CD4-positive, CD25-positive, alpha-beta regulatory T cell (primary cell): Measurements from ENCODE around the gene SCML2. TPM values are rescaled to one million over a fixed set of nuclear protein-coding genes. Genes with fewer than 3 reads are reported as not detected.

Experiments used
- ATAC-seq, 2 donors: fragments of 150-1000 bp; cut with Tn5 transposase; one replicate each; pipeline ENCODE4 v1.10.0; 2021; ENCODE audit warnings: low read depth in 2 of 2, moderate number of reproducible peaks in 2 of 2, moderate library complexity in 1 of 2
- DNase-seq, 3 donors: peaks; one replicate each; pipeline versions ENCODE4 v3.0.0 to v3.0.0-alpha.2; 2012 to 2022; ENCODE audit warnings: mixed read lengths in 1 of 3
- H3K27ac ChIP-seq: one replicate; pipeline ENCODE4 v1.7.0; 2013; ENCODE audit warnings: mild to moderate bottlenecking, low read length; ENCODE audit not compliant: insufficient read depth, poor library complexity, severe bottlenecking
- H3K27me3 ChIP-seq: one replicate; pipeline ENCODE4 v1.7.0; 2013; ENCODE audit warnings: low read length; ENCODE audit not compliant: control insufficient read depth, insufficient read depth
- H3K36me3 ChIP-seq: one replicate; pipeline ENCODE4 v1.7.0; 2013; ENCODE audit warnings: mild to moderate bottlenecking, low read length, moderate library complexity; ENCODE audit not compliant: control insufficient read depth, insufficient read depth
- H3K4me1 ChIP-seq: 2 replicates; pipeline ENCODE4 v1.7.0; 2013; ENCODE audit warnings: mild to moderate bottlenecking, low read length; ENCODE audit not compliant: insufficient read depth, control insufficient read depth, poor library complexity, severe bottlenecking
- H3K4me3 ChIP-seq: one replicate; pipeline ENCODE4 v1.7.0; 2013; ENCODE audit warnings: low read depth, mild to moderate bottlenecking, low read length, moderate library complexity
- H3K9me3 ChIP-seq, 2 experiments: 1 replicate in 1 of 2; 2 replicates in 1 of 2; pipeline ENCODE4 v1.7.0; 2013; ENCODE audit warnings: low read length in 2 of 2, mild to moderate bottlenecking in 1 of 2, moderate library complexity in 1 of 2; ENCODE audit not compliant: control insufficient read depth in 2 of 2
- H3K27ac Mint-ChIP-seq, 3 donors: one replicate each; pipeline ENCODE4 v1.8.0; 2020 to 2022; ENCODE audit warnings: mild to moderate bottlenecking in 3 of 3, mixed read lengths in 3 of 3, moderate library complexity in 2 of 3
- H3K27me3 Mint-ChIP-seq: one replicate; pipeline ENCODE4 v1.8.0; 2022; ENCODE audit warnings: mild to moderate bottlenecking, mixed read lengths
- H3K36me3 Mint-ChIP-seq: one replicate; pipeline ENCODE4 v1.8.0; 2020; ENCODE audit warnings: mixed read lengths
- H3K4me1 Mint-ChIP-seq, 4 donors: one replicate each; pipeline ENCODE4 v1.8.0; 2020 to 2022; ENCODE audit warnings: mixed read lengths in 4 of 4, mild to moderate bottlenecking in 1 of 4
- H3K4me3 Mint-ChIP-seq, 4 donors: one replicate each; pipeline ENCODE4 v1.8.0; 2020 to 2022; ENCODE audit warnings: mild to moderate bottlenecking in 4 of 4, mixed read lengths in 4 of 4, moderate library complexity in 3 of 4
- H3K9me3 Mint-ChIP-seq, 7 donors: one replicate each; pipeline ENCODE4 v1.8.0; 2020 to 2022; ENCODE audit warnings: mixed read lengths in 7 of 7, mild to moderate bottlenecking in 3 of 7, moderate library complexity in 2 of 7
- polyA plus RNA-seq, 4 donors: library from polyadenylated mRNA; unstranded; fragments of 300-500 nt; fragmentation: Illumina TruSeq; gene quantifications; one replicate each; pipeline ENCODE4 v1.2.3, GENCODE V29; 2021
- total RNA-seq: library from RNA; stranded (reverse); gene quantifications from one replicate; pipeline ENCODE4 v1.2.3, GENCODE V29; 2022

Gene SCML2
- total and polyA plus RNA-seq, 5 donors from 2014 or later: 0.19 to 0.73 (median 0.30) TPM; not detected in 1

DNA sequence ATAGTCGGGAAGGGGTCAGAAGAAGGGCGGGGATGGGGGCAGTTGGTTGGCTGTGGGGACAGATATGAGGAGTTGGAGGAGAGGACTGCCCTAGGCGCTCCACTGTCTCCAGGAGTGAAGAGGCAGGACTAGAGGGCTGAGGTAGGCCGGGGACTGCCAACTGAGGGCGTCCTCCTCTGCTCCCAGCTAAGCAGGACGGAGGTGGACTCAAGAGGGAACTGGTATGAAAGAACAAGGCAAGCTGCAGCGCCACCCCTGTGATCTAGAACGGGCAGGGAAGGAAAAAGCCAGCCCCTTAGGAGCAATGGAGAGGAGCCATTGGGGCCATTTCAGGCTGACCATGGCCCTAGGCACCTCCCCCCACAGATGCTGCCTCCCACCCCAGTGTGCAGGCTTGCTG, 147.8 kb downstream of the SCML2 start:
- no peaks in the 10 kb centered on the region for H3K27me3 Mint-ChIP-seq
- no peak overlapping the region for H3K27ac Mint-ChIP-seq
- DNase-seq: no peak
- Histone ChIP-seq H3K36me3 (no peaks in the 10 kb centered on the region), H3K4me3 (no peak overlapping the region), H3K9me3 (no peaks in the 10 kb centered on the region), H3K27me3 (no peaks in the 10 kb centered on the region), H3K27ac (no peak overlapping the region), H3K4me1 (no peaks in the 10 kb centered on the region)
- H3K4me3 Mint-ChIP-seq: no peak overlapping the region
- no peaks in the 10 kb centered on the region for H3K36me3 Mint-ChIP-seq
- H3K4me1 Mint-ChIP-seq: no peaks in the 10 kb centered on the region
- H3K9me3 Mint-ChIP-seq: peaks cover 0 to 2% (median 0%) of the 10 kb centered on the region in 7 donors
- no peak for ATAC-seq

DNA sequence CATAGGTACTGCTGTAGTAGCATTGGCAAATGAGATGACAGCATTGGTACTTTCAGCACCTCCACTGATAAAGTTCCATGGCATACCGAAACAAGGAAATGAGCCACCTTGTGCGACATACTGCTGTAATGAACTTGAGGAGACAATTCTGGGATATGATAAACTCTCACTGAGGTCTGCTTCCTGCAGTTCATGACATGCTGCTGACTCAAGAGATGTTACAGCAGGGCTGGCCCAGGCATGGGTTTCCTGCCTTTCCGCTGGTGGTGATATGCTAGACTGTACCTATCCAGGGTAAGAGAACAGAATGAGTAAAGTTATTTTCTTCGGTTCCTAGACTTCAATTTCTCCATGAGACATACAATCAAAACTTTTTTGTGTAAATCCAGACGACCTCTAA, 150.9 kb downstream of the SCML2 start:
- DNase-seq (no peak), ATAC-seq (no peak)
- Mint-ChIP-seq H3K4me3 (no peak overlapping the region), H3K9me3 (peaks cover 0 to 2% (median 0%) of the 10 kb centered on the region in 7 donors), H3K27me3 (no peaks in the 10 kb centered on the region), H3K4me1 (no peaks in the 10 kb centered on the region), H3K27ac (no peak overlapping the region), H3K36me3 (no peaks in the 10 kb centered on the region)
- Histone ChIP-seq H3K27me3 (no peaks in the 10 kb centered on the region), H3K4me3 (no peak overlapping the region), H3K9me3 (no peaks in the 10 kb centered on the region), H3K27ac (no peak overlapping the region), H3K36me3 (no peaks in the 10 kb centered on the region), H3K4me1 (no peaks in the 10 kb centered on the region)

DNA sequence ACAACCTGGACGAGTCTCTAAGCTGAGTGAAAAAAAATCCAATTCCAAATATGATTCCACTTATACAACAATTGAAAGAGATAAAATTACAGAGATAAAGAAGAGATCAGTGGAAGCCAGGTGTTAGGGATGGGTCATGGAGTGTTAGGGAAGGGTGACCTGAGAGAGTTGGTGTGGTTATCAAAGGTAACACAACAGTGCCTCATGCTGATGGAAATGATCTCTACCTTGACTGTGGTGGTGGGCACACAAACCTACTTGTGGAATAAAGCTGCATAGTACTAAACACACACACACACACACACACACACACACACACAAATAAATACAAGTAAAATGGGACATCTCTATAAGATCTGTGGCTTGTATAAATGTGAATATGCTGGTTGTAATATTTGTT, 159.8 kb downstream of the SCML2 start:
- Mint-ChIP-seq H3K4me3 (no peak overlapping the region), H3K4me1 (no peaks in the 10 kb centered on the region), H3K27ac (no peak overlapping the region), H3K36me3 (no peaks in the 10 kb centered on the region), H3K27me3 (no peaks in the 10 kb centered on the region), H3K9me3 (peaks cover 0 to 5% (median 0%) of the 10 kb centered on the region in 7 donors)
- Histone ChIP-seq H3K4me1 (no peaks in the 10 kb centered on the region), H3K4me3 (no peak overlapping the region), H3K9me3 (no peaks in the 10 kb centered on the region), H3K27me3 (no peaks in the 10 kb centered on the region), H3K27ac (no peak overlapping the region), H3K36me3 (no peaks in the 10 kb centered on the region)
- ATAC-seq (no peak), DNase-seq (no peak)

Other genes with a start within 250 kb of the SCML2 start
- gene BEND2, start 133.8 kb downstream of the SCML2 start, total RNA-seq: 0.91 TPM
- not detected for gene BEND2, start 133.8 kb downstream of the SCML2 start, polyA plus RNA-seq
- gene CDKL5, start 70.9 kb upstream of the SCML2 start, total RNA-seq: 2.9 TPM
- 1 to 10 TPM in 2 of 4 donors, under 1 TPM in 2; 0.02 to 2.1 (median 0.89) TPM for gene CDKL5, start 70.9 kb upstream of the SCML2 start, polyA plus RNA-seq